HG03060 (cell line): ENCODE measurements around the gene MPPED2.
"Not testable (repeated sequence)": the region's sequence is repeated elsewhere in the genome, so short reads cannot be mapped to it uniquely, and the experiment has no call there.

ENCODE experiments used
- ATAC-seq: cut with Tn5 transposase; IDR thresholded peaks from one replicate; pipeline ENCODE4 v1.9.1; 2021; ENCODE audit warnings: low read depth, moderate number of reproducible peaks; ENCODE audit not compliant: unreplicated experiment

The MPPED2 gene

DNA sequence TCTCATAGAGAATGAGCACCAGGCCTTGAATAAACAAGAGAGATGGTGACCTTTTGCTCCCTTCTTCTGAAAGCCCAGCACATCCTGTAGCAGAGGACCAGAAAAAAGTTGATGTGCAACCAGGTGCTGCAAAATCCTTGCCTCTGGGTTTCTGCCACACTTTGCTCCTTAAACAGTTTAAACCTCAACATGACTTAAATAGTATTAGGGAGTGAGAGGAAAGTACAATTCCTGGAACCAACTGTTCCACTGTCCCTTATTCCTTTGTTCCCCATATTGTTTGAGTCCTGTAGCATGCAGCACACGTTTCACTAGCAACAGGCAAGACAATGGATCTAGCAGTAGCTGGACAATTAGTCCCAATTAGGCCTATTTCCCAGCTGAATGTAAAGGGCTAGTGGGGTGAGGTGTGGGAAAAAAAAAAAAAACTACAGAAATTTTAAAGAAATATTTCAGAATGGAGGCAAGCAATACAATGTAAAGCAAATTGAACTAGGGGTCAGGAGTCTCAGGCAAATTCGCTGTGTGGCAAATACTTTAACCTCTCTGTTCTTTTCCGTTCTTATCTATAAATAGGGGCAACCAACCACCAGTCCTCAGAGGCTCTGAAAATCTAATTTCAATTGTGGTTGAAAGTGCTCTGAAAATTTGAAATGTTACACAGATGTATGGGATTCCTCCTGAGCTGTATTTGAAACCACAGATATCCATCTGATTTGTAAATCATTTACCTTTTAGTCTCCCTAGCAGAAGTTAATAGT is 6.6 kb downstream of the MPPED2 start:
- ATAC-seq: no peak

- ATAC-seq: no peak
Measured at GRCh38 chr11:30578406-30578805, 7.7 kb downstream of the MPPED2 start.

DNA sequence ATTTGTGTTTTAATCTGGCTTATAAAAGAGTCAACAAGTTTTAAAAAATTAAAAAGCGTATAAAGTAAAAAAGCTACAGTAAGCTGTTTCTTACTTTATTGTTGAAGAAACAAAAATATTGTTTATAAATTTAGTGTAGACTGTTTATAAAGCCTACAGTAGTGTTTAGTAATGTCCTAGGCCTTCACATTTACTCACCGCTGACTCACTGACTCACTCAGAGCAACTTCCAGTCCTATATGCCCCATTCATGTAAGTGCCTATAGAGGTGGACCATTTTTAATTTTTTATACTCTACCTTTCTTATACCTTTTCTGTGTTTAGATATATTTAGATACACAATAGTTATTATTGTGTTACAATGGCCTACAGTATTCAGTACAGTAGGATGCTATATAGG is 12.2 kb downstream of the MPPED2 start:
- ATAC-seq: no peak

- no peak for ATAC-seq
Measured at GRCh38 chr11:30568931-30569330, 17.2 kb downstream of the MPPED2 start.

DNA sequence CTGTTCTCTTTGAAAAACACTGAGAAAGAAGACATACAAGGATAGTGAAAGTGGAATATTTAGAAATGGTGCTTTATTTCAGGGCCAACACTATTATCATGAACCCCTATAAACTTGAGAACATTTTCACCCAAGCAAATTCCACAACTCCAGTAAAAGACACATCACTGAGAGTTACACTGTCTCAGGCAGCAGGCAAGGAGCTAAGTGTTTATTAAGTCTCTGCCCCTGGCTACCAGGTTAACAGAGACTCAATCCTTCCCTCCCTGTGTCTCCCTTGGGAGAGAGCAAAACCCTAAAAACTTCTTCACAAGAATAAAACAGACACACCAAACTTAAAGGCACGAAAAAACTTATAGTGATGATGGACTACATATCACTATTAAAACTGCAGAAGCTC is 18.5 kb downstream of the MPPED2 start:
- ATAC-seq: no peak

- ATAC-seq: no peak
Measured at GRCh38 chr11:30567120-30567519, 19.0 kb downstream of the MPPED2 start.

DNA sequence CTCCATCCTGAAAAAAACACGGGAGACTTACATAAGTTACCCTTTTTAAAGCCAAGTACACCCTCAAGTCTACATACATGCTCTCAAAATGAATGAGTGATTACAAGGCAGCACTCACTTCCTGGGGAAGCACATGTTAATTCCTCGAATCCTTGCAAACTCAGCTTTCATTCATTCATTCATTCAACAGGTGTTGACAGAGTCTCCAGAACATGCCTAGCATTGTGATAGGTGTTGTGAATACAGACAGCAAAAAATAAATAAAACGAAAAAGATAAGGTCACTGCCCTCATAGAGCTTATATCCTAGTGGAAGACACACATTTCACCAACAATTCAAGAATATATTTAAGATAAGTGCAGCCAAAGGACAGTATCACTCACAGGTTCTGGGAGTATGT is 19.7 kb downstream of the MPPED2 start:
- no peak for ATAC-seq

DNA sequence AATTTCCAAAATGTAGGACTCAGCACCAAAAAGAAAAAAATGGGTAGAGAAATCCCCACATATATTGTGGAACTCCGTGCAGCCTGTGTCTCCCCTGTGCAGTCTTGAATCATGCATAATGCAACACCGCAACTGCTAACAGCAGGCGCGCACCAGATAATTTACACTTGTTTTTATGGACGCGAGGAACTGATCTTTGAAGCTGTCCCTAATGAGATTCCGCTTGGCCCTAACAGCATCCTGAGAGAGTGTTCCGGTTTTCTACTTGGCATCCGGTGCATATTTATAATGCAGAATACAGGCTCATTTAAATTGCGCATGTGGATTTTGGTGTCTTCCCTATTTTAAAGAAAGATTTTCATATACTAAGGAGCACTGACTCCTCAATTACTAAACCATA is 21.1 kb downstream of the MPPED2 start:
- no peak for ATAC-seq

- ATAC-seq: no peak
Measured at GRCh38 chr11:30561691-30562415, 24.3 kb downstream of the MPPED2 start.

- ATAC-seq: no peak
Measured at GRCh38 chr11:30560206-30561106, 25.7 kb downstream of the MPPED2 start.

GRCh38 chr11:30559004-30559403 is 27.1 kb downstream of the MPPED2 start:
- ATAC-seq: no peak

DNA sequence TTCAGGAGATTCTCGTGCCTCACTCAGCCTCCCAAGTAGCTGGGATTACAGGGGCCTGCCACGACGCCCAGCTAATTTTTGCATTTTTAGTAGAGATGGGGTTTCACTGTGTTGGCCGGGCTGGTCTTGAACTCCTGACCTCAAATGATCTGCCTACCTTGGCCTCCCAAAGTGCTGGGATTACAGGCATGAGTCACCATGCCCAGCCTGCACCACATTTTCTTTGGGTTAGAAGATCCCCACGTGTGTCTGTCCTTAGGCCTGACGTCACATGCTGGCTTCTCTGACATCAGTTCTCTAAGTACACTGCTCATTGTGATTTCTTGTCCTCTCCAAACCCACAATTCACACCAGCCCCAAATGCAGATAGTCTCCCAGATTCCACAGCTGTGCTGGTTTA is 31.6 kb downstream of the MPPED2 start:
- not testable (repeated sequence) for ATAC-seq

- no peak for ATAC-seq
Measured at GRCh38 chr11:30553521-30554110, 32.5 kb downstream of the MPPED2 start.

- no peak for ATAC-seq
Measured at GRCh38 chr11:30552839-30553238, 33.3 kb downstream of the MPPED2 start.

GRCh38 chr11:30550022-30550542 is 36.1 kb downstream of the MPPED2 start:
- no peak for ATAC-seq

DNA sequence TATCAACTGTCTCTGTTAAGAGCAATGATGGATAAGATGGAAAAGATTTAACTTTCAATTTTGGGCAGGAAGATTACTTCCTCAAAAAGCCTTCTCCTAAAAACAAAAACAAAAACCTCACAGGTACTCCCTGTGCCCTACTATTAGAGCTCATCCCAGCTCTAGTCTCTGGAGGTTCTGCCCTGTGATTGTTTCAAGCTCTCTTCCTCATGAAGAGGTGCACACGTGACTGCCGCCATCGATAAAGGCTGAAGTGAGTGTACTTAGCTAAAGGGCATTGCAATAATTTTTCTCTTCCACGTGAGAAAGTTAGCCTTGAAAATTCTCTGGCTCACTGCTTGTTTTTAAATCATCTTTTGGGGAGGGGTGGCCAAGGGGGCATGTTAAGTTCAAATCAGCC is 36.6 kb downstream of the MPPED2 start:
- no peak for ATAC-seq

GRCh38 chr11:30546334-30546733 is 39.8 kb downstream of the MPPED2 start:
- no peak for ATAC-seq

DNA sequence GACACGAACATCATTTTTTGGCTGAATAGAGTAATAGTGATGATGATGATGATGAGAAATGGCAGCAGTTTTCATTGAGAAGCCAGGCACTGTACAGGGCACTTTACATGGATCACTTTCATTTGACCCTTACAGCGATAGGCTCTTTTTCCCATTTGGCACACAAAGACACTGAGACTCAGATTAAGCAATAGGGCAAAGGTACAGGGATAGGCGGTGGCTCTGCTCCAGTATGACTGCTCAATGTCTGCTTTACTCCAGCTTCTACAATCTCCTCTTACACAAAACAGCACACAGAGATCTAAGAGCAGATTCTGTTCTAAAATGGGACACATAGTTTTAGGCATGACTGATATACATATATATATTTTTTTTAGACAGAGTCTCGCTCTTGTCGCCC is 40.6 kb downstream of the MPPED2 start:
- no peak for ATAC-seq

DNA sequence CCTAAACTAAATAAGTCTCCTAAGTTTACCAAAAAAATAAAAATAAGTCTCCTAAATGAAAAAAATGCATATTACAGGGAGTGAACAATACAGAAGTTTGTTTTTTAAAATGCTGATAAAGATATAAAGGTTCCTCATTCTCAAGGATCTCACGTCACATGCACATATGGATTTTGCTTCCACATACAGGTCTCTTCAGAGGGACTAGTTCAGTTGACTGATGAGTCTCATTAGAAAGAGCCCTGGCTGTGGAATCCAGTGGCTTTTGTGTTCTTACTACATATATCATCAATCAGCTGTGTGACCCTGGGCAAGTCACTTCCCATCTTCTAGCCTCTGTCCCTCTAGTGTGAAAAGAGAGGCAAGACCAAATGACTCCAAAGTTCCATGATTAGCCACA is 43.1 kb downstream of the MPPED2 start:
- no peak for ATAC-seq

GRCh38 chr11:30540781-30541180 is 45.4 kb downstream of the MPPED2 start:
- no peak for ATAC-seq

GRCh38 chr11:30538251-30538650 is 47.9 kb downstream of the MPPED2 start:
- no peak for ATAC-seq
